ENCODE data around the gene DAPP1. TPM values are rescaled to one million over a fixed set of nuclear protein-coding genes. Genes with fewer than 3 reads are reported as not detected.

The DAPP1 gene
- total and polyA plus RNA-seq, 2 donors from 2014 or later, result 0.34 to 10.1 TPM

- H3K27me3 ChIP-seq (ENCODE audit: control insufficient read depth, insufficient read depth, low read length), result no peaks in the 10 kb centered on the region
- TF ChIP-seq CTCF (IDR thresholded peaks at IDR 0.05; ENCODE audit: borderline replicate concordance, extremely low read depth, insufficient read depth), result no peak
- peaks cover 13 to 23% (median 13%) of the 10 kb centered on the region in 3 donors for H3K36me3 ChIP-seq (ENCODE audit: control insufficient read depth in 2 of 3, insufficient read depth in 3 of 3, low read length in 3 of 3)
- DNase-seq (no peak), FAIRE-seq (no peak)
- H3K27ac ChIP-seq (ENCODE audit: low read depth in 2 of 2, low read length in 2 of 2), result no peak overlapping the region
- H3K4me3 ChIP-seq (ENCODE audit: low read length in 3 of 3), result no peak overlapping the region
- no peaks in the 10 kb centered on the region for H3K9me3 ChIP-seq (ENCODE audit: control insufficient read depth in 2 of 3, insufficient read depth in 1 of 3, low read length in 3 of 3)
- no peak overlapping the region for H3K9ac ChIP-seq (ENCODE audit: low read length in 3 of 3)
- H3K4me1 ChIP-seq (ENCODE audit: control insufficient read depth in 2 of 3, insufficient read depth in 2 of 3, low read depth in 1 of 3, low read length in 3 of 3), result peaks cover 0 to 5% (median 0%) of the 10 kb centered on the region in 3 donors
- intact Hi-C loops (cut with DNase I), result no loop called here
These were observed 62.8 kb downstream of the DAPP1 start for GRCh38 chr4:99879458-99879857.

GRCh38 chr4:99885063-99885664 lies 68.5 kb downstream of the DAPP1 start:
- intact Hi-C loops (cut with DNase I), result no loop called here
- no peak overlapping the region for H3K9ac ChIP-seq (ENCODE audit: low read length in 3 of 3)
- H3K9me3 ChIP-seq (ENCODE audit: control insufficient read depth in 2 of 3, insufficient read depth in 1 of 3, low read length in 3 of 3), result no peaks in the 10 kb centered on the region
- H3K27me3 ChIP-seq (ENCODE audit: control insufficient read depth, insufficient read depth, low read length), result no peaks in the 10 kb centered on the region
- no peak overlapping the region for H3K27ac ChIP-seq (ENCODE audit: low read depth in 2 of 2, low read length in 2 of 2)
- DNase-seq (peak in 2 of 5 donors; percentile 36 to 66), FAIRE-seq (peak; percentile 86)
- H3K36me3 ChIP-seq (ENCODE audit: control insufficient read depth in 2 of 3, insufficient read depth in 3 of 3, low read length in 3 of 3), result peaks cover 7 to 19% (median 12%) of the 10 kb centered on the region in 3 donors
- peak; percentile 43 for TF ChIP-seq CTCF (IDR thresholded peaks at IDR 0.05; ENCODE audit: borderline replicate concordance, extremely low read depth, insufficient read depth)
- no peak overlapping the region for H3K4me3 ChIP-seq (ENCODE audit: low read length in 3 of 3)
- no peaks in the 10 kb centered on the region for H3K4me1 ChIP-seq (ENCODE audit: control insufficient read depth in 2 of 3, insufficient read depth in 2 of 3, low read depth in 1 of 3, low read length in 3 of 3)

- H3K4me1 ChIP-seq (ENCODE audit: control insufficient read depth in 2 of 3, insufficient read depth in 2 of 3, low read depth in 1 of 3, low read length in 3 of 3), result no peaks in the 10 kb centered on the region
- no peak overlapping the region for H3K27ac ChIP-seq (ENCODE audit: low read depth in 2 of 2, low read length in 2 of 2)
- peaks cover 2 to 14% (median 7%) of the 10 kb centered on the region in 3 donors for H3K36me3 ChIP-seq (ENCODE audit: control insufficient read depth in 2 of 3, insufficient read depth in 3 of 3, low read length in 3 of 3)
- no peaks in the 10 kb centered on the region for H3K27me3 ChIP-seq (ENCODE audit: control insufficient read depth, insufficient read depth, low read length)
- intact Hi-C loops (cut with DNase I), result no loop called here
- no peaks in the 10 kb centered on the region for H3K9me3 ChIP-seq (ENCODE audit: control insufficient read depth in 2 of 3, insufficient read depth in 1 of 3, low read length in 3 of 3)
- H3K9ac ChIP-seq (ENCODE audit: low read length in 3 of 3), result no peak overlapping the region
- FAIRE-seq (no peak), DNase-seq (no peak)
- H3K4me3 ChIP-seq (ENCODE audit: low read length in 3 of 3), result no peak overlapping the region
- no peak for TF ChIP-seq CTCF (IDR thresholded peaks at IDR 0.05; ENCODE audit: borderline replicate concordance, extremely low read depth, insufficient read depth)
These were observed 69.1 kb downstream of the DAPP1 start for GRCh38 chr4:99885687-99886086.

- no peak overlapping the region for H3K27ac ChIP-seq (ENCODE audit: low read depth in 2 of 2, low read length in 2 of 2)
- no peak overlapping the region for H3K9ac ChIP-seq (ENCODE audit: low read length in 3 of 3)
- no peak for FAIRE-seq
- H3K36me3 ChIP-seq (ENCODE audit: control insufficient read depth in 2 of 3, insufficient read depth in 3 of 3, low read length in 3 of 3), result peaks cover 2 to 11% (median 6%) of the 10 kb centered on the region in 3 donors
- intact Hi-C loops (cut with DNase I), result no loop called here
- TF ChIP-seq CTCF (IDR thresholded peaks at IDR 0.05; ENCODE audit: borderline replicate concordance, extremely low read depth, insufficient read depth), result no peak
- no peak for DNase-seq
- H3K4me1 ChIP-seq (ENCODE audit: control insufficient read depth in 2 of 3, insufficient read depth in 2 of 3, low read depth in 1 of 3, low read length in 3 of 3), result no peaks in the 10 kb centered on the region
- H3K27me3 ChIP-seq (ENCODE audit: control insufficient read depth, insufficient read depth, low read length), result no peaks in the 10 kb centered on the region
- no peaks in the 10 kb centered on the region for H3K9me3 ChIP-seq (ENCODE audit: control insufficient read depth in 2 of 3, insufficient read depth in 1 of 3, low read length in 3 of 3)
- no peak overlapping the region for H3K4me3 ChIP-seq (ENCODE audit: low read length in 3 of 3)
These were observed 69.5 kb downstream of the DAPP1 start for GRCh38 chr4:99886146-99886545.
